ENCODE data around the gene ZC3H12D. TPM values are rescaled to one million over a fixed set of nuclear protein-coding genes. Genes with fewer than 3 reads are reported as not detected.
A peak's percentile ranks its signal among the peaks of the same experiment; 100 is the strongest.

Gene ZC3H12D
- total RNA-seq, 1 donor from 2014 or later, result 0.14 TPM

DNA sequence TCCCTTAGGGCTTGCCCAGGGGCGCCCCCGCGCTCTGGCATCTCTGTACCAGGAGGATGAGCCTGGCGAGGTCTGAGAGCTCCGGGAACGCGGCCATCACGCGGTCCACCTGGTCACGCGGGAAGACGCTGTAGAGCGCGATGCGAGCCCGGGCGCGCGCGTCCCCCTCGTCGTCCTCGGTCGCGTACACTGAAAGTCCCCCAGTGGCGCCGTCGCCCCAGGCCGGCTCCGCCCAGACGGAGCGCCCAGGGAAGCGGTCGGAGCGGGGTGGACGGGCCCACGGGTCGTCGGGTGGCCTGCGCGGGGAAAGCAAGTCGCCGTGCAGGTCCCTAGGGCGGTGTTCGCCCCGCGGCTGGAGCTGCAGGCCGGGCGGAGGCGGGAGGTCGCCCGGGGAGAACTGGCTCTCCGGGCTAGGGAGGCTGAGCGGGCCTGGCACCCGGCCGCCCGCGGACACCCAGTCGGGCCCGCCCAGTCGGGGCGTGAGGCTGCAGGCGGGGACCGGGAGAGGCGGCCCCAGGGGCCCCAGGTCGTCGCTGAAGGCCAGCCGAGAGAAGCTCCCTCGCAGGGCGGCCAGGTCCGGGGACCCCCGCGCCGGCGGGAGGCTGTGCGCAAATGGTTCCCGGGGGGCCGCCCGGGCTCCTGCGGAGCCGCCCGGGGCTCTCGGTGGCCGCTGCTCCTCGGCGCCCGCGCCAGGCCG, 34.0 kb downstream of the ZC3H12D start:
- H3K4me1 Mint-ChIP-seq, result no peaks in the 10 kb centered on the region
- no peak overlapping the region for H3K27ac Mint-ChIP-seq (ENCODE audit: unreplicated experiment)
- H3K27me3 Mint-ChIP-seq (ENCODE audit: low read depth), result peaks cover 37% of the 10 kb centered on the region
- no peaks in the 10 kb centered on the region for H3K36me3 Mint-ChIP-seq (ENCODE audit: low read depth)
- peak overlapping the region; percentile 75 for H3K4me3 Mint-ChIP-seq
- peak; percentile 14 for DNase-seq (ENCODE audit: low read depth, low spot score)
- no peaks in the 10 kb centered on the region for H3K9me3 Mint-ChIP-seq
- TF ChIP-seq, protein P1, sequence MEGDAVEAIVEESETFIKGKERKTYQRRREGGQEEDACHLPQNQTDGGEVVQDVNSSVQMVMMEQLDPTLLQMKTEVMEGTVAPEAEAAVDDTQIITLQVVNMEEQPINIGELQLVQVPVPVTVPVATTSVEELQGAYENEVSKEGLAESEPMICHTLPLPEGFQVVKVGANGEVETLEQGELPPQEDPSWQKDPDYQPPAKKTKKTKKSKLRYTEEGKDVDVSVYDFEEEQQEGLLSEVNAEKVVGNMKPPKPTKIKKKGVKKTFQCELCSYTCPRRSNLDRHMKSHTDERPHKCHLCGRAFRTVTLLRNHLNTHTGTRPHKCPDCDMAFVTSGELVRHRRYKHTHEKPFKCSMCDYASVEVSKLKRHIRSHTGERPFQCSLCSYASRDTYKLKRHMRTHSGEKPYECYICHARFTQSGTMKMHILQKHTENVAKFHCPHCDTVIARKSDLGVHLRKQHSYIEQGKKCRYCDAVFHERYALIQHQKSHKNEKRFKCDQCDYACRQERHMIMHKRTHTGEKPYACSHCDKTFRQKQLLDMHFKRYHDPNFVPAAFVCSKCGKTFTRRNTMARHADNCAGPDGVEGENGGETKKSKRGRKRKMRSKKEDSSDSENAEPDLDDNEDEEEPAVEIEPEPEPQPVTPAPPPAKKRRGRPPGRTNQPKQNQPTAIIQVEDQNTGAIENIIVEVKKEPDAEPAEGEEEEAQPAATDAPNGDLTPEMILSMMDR (conservative IDR thresholded peaks at IDR 0.05), result no peak

DNA sequence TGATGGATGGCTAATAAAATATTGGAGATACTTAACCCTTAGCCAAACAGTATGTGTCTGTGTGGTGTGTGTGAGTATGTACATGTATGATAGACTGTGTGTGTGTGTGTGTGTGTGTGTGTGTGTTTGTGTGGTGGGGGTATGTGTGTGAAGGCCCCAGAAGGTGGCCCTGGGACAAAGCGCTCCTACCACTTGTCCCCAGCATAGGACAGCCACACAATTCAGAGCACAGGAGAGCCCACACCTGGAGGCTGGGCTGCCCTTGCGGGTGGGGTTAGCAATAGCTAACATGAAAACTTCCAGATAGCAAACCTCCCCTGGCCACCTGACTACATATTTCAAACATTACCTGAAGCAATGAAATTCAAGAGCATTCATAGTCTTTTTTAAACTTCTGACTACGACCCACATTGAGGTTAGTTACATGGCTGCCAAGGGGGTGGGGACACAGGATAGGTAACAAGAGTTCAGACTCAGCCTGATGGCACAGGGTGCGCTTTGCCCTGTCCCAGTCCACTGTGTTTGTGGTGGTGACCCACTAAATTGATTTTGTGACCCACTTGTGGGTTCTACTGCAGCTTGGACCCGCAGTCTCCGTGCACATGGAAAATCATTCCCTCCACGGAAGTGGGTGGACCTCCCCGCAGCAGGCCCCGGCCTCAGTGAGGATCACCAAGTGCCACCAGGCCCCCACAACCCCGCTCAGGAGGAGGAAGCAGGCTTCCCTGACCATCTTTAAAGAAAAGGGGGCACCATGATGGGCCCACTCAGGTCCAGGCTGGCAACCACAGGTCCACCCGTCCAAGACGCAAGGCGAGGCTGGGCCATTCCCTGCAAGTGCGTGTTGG, 34.8 kb downstream of the ZC3H12D start:
- peak overlapping the region; percentile 75 for H3K4me3 Mint-ChIP-seq
- peaks cover 37% of the 10 kb centered on the region for H3K27me3 Mint-ChIP-seq (ENCODE audit: low read depth)
- TF ChIP-seq, protein P1 (conservative IDR thresholded peaks at IDR 0.05), result no peak
- no peak for DNase-seq (ENCODE audit: low read depth, low spot score)
- no peaks in the 10 kb centered on the region for H3K36me3 Mint-ChIP-seq (ENCODE audit: low read depth)
- H3K9me3 Mint-ChIP-seq, result no peaks in the 10 kb centered on the region
- no peaks in the 10 kb centered on the region for H3K4me1 Mint-ChIP-seq
- H3K27ac Mint-ChIP-seq (ENCODE audit: unreplicated experiment), result peak overlapping the region; percentile 62

DNA sequence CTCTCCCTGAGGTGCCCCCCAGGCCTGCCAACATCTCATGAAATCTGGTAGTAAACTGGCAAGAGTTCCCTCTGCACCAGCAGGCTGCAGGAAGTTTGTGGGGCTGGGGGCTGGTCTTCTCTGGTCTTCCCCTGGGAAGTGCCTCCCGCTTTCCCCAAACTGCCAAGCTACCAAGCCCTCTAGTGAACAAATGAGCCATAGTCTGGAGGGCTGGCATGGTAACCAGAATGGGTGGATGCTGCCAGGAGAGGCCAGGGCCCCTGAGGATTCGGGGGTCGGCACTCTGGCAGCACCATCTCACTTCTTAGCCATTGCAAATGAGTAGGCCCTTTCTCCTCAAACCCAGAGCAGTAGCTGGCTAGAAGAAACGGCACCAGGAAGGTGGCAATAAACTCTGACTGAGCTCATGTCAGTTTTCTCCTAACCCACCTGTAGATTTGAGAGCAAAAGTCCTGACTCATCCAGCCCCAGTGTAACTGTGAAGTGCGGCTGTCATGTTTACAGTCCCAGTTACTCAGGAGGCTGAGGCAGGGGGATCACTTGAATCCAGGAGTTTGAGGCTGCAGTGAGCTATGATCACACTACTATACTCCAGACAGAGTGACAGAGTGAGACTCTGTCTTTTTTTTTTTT, 35.9 kb downstream of the ZC3H12D start:
- no peak overlapping the region for H3K4me3 Mint-ChIP-seq
- H3K4me1 Mint-ChIP-seq, result no peaks in the 10 kb centered on the region
- H3K27me3 Mint-ChIP-seq (ENCODE audit: low read depth), result peaks cover 37% of the 10 kb centered on the region
- no peaks in the 10 kb centered on the region for H3K36me3 Mint-ChIP-seq (ENCODE audit: low read depth)
- no peak for DNase-seq (ENCODE audit: low read depth, low spot score)
- no peak overlapping the region for H3K27ac Mint-ChIP-seq (ENCODE audit: unreplicated experiment)
- TF ChIP-seq, protein P1 (conservative IDR thresholded peaks at IDR 0.05), result no peak
- no peaks in the 10 kb centered on the region for H3K9me3 Mint-ChIP-seq

DNA sequence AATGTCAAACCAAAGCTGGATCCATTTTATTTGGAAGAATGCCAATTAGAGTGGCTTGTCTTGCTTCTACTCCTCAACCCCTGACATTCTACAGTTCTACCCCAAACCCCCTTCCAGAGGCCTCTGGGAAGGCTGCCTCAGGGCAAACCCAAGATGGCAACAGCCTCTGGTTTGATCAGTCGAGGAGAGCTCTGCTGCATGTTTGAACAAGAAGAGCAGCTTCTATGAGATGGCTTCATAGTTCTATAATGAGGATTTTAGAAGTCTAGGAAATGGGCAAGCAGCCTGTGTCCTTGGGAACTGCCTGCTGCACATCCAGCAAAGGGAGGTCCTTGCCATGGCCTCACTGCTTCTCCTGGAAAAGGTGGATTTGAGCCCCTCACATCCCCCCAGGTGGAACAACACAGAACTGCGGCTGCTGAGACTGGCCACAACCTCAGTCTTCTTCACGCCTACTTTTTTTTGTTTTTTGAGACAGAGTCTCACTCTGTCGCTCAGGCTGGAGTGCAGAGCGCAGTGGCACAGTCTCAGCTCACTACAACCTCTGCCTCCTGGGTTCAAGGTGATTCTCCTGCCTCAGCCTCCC, 37.9 kb downstream of the ZC3H12D start:
- Mint-ChIP-seq H3K9me3 (no peaks in the 10 kb centered on the region), H3K4me3 (no peak overlapping the region), H3K4me1 (no peaks in the 10 kb centered on the region), H3K27ac (ENCODE audit: unreplicated experiment) (no peak overlapping the region), H3K36me3 (ENCODE audit: low read depth) (no peaks in the 10 kb centered on the region), H3K27me3 (ENCODE audit: low read depth) (peaks cover 25% of the 10 kb centered on the region)
- TF ChIP-seq, protein P1 (conservative IDR thresholded peaks at IDR 0.05), result peak; percentile 15
- DNase-seq (ENCODE audit: low read depth, low spot score), result no peak

DNA sequence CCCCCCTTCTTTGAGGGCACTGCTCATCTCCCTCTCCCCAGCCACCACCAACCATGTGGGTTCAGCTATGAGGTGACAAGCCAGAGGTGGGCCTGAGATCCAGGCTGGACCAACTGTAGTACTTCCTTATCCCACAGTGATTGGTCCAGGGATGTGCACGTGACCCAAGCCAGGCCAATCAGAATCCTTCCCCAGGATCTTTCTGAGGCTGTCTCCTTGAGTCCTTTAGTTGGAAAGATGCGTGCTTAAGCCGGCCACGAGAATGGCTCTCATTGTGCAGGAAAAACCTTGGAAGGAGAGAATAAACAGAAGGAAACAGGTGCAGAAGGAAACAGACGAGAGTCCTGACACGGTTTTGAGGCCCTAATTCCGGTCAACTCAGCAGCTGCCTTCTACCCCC, 39.2 kb downstream of the ZC3H12D start:
- H3K9me3 Mint-ChIP-seq, result no peaks in the 10 kb centered on the region

More for the DNA sequence above, 39.2 kb downstream of the ZC3H12D start:
- TF ChIP-seq, protein P1 (conservative IDR thresholded peaks at IDR 0.05), result no peak
- Mint-ChIP-seq H3K27me3 (ENCODE audit: low read depth) (peaks cover 18% of the 10 kb centered on the region), H3K4me1 (peaks cover 6% of the 10 kb centered on the region), H3K4me3 (no peak overlapping the region), H3K27ac (ENCODE audit: unreplicated experiment) (peak overlapping the region; percentile 12), H3K36me3 (ENCODE audit: low read depth) (no peaks in the 10 kb centered on the region)
- DNase-seq (ENCODE audit: low read depth, low spot score), result no peak

All from neural crest cell (in vitro differentiated cells).